Lower lobe of right lung (tissue), 2 donors: ENCODE data around the gene MDFIC2. TPM values are rescaled to one million over a fixed set of nuclear protein-coding genes. Genes with fewer than 3 reads are reported as not detected.

Source experiments
- ATAC-seq, 2 donors: fragments of 200-7000 bp; cut with Tn5 transposase; one replicate each; pipeline ENCODE4 v1.9.1; 2020 to 2022; ENCODE audit warnings: mild to moderate bottlenecking in 2 of 2, moderate library complexity in 2 of 2
- DNase-seq: peaks from one replicate; pipeline ENCODE4 v3.0.0-alpha.2; 2020
- H3K27ac ChIP-seq: fragments of 200-600 bp; one replicate; pipeline ENCODE4 v1.8.0; 2022
- H3K27me3 ChIP-seq: fragments of 200-600 bp; one replicate; pipeline ENCODE4 v1.8.0; 2022; ENCODE audit warnings: low read depth
- H3K36me3 ChIP-seq: fragments of 200-600 bp; one replicate; pipeline ENCODE4 v1.8.0; 2022; ENCODE audit warnings: mild to moderate bottlenecking
- H3K4me1 ChIP-seq: fragments of 200-600 bp; one replicate; pipeline ENCODE4 v1.8.0; 2022
- H3K4me3 ChIP-seq: fragments of 200-600 bp; one replicate; pipeline ENCODE4 v1.8.0; 2022; ENCODE audit warnings: mild to moderate bottlenecking
- H3K9me3 ChIP-seq: fragments of 200-600 bp; one replicate; pipeline ENCODE4 v1.8.0; 2022
- intact Hi-C: fragments of 100-400 bp; cut with DNase I; formaldehyde crosslinking; loops from one replicate; pipeline ENCODE4 v1.11.0; 2022
- total RNA-seq: library from RNA; stranded (reverse); fragmentation: NEBNext Ultra II Directional; extraction: Animal tissue kit (Norgen Biotek cat#: 25700); gene quantifications from one replicate; pipeline ENCODE4 v1.2.1, GENCODE V29; 2021
- TF ChIP-seq, protein P1 (sequence below): fragments of 200-600 bp; IDR thresholded peaks from one replicate; pipeline ENCODE4 v1.8.0; 2022; ENCODE audit warnings: antibody characterized with exemption, mild to moderate bottlenecking
- donor health status: DM: no; HTN: yes; CAD: no; lungs with severe emphysema.

MDFIC2 gene
- total RNA-seq, 1 donor from 2014 or later = not detected

DNA sequence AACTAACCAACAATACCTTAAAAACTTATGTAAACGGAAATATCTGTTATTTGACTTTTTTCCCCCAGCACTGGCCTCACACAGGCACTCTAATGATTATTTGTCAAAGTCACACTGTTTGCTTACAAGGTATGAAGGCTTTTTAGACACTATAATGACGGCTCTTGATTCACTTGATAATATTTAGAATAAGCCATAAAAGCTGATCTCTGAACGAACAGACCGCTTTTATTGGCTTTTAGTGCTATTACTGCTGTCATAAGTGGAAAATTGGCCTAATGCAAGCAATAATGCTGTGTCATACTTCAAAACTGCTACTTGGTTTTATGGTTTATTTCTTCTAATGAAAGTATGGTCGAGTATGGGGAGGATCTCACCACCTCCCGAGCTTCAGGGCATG, 35.1 kb downstream of the MDFIC2 start:
- Histone ChIP-seq H3K36me3 (no peaks in the 10 kb centered on the region), H3K27ac (no peak overlapping the region), H3K9me3 (no peaks in the 10 kb centered on the region), H3K4me1 (no peaks in the 10 kb centered on the region), H3K27me3 (no peaks in the 10 kb centered on the region), H3K4me3 (no peak overlapping the region)
- TF ChIP-seq, protein P1, sequence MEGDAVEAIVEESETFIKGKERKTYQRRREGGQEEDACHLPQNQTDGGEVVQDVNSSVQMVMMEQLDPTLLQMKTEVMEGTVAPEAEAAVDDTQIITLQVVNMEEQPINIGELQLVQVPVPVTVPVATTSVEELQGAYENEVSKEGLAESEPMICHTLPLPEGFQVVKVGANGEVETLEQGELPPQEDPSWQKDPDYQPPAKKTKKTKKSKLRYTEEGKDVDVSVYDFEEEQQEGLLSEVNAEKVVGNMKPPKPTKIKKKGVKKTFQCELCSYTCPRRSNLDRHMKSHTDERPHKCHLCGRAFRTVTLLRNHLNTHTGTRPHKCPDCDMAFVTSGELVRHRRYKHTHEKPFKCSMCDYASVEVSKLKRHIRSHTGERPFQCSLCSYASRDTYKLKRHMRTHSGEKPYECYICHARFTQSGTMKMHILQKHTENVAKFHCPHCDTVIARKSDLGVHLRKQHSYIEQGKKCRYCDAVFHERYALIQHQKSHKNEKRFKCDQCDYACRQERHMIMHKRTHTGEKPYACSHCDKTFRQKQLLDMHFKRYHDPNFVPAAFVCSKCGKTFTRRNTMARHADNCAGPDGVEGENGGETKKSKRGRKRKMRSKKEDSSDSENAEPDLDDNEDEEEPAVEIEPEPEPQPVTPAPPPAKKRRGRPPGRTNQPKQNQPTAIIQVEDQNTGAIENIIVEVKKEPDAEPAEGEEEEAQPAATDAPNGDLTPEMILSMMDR = no peak
- ATAC-seq (no peak), DNase-seq (no peak)
- intact Hi-C loops = no loop called here

DNA sequence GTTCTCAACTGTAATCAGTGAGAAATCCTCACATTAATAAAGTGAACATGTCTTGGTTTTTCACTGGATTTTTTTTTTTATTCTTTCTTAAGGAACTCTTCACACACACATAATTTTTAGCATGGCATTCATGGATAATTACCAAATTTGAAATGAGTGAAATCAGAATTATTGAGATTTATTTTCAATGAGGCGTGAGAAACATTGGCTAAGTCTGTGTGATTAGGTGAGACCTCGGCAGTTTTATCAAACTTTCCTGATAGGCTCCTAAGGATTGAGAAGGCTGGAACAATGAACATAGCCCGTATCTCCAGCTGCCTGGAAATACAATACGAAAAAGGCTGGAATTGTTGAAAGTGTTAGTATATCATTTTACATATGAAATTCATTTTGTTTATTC, 35.5 kb downstream of the MDFIC2 start:
- Histone ChIP-seq H3K27me3 (no peaks in the 10 kb centered on the region), H3K4me1 (no peaks in the 10 kb centered on the region), H3K36me3 (no peaks in the 10 kb centered on the region), H3K27ac (no peak overlapping the region), H3K4me3 (no peak overlapping the region), H3K9me3 (no peaks in the 10 kb centered on the region)
- no peak for ATAC-seq
- DNase-seq = no peak
- TF ChIP-seq, protein P1 = no peak
- intact Hi-C loops = no loop called here

DNA sequence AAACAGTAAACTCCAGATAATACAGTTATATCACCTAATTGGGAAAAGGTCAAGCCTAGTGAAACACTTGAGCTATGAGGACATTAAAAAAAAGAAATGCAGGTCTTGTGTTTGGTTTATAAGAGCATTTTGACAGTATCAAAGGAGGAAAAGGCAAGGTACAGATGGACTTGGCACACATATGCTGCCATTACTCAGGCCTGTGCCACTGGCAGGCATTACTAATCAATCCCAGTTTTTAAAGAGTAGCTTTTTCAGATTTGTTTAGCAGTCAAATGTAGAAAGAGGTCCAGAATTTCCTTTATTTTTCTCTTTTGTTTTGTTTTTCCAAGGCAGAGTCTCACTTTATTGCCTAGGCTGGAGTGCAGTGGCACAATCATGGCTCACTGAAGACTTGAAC, 38.9 kb downstream of the MDFIC2 start:
- TF ChIP-seq, protein P1 = no peak
- intact Hi-C loops = no loop called here
- no peak for DNase-seq
- Histone ChIP-seq H3K4me3 (no peak overlapping the region), H3K9me3 (no peaks in the 10 kb centered on the region), H3K27me3 (no peaks in the 10 kb centered on the region), H3K36me3 (no peaks in the 10 kb centered on the region), H3K4me1 (no peaks in the 10 kb centered on the region), H3K27ac (no peak overlapping the region)
- no peak for ATAC-seq

DNA sequence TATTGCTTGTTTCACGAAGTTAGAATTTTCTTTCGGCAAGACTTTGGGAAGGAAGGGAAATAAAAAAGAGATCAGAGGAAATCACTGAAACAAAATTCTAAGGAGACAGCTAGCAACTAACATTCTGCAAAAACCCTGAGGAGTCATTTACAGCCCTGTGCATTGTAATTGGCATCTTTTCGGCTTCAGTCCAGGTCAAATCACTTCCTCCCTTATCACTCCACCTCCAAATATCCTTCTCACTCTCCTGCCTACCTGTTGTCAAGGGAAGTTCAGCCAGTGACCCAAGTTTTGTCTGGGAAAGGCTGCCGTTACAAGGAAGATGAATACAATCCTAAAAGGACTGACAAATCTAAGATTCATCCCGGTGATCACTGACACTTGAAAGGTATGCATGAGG, 39.6 kb downstream of the MDFIC2 start:
- no peak overlapping the region for H3K4me3 ChIP-seq
- TF ChIP-seq, protein P1 = no peak
- no peak overlapping the region for H3K27ac ChIP-seq
- DNase-seq = no peak
- H3K27me3 ChIP-seq = no peaks in the 10 kb centered on the region
- H3K9me3 ChIP-seq = no peaks in the 10 kb centered on the region
- H3K36me3 ChIP-seq = no peaks in the 10 kb centered on the region
- H3K4me1 ChIP-seq = no peaks in the 10 kb centered on the region
- intact Hi-C loops = no loop called here
- ATAC-seq = no peak

DNA sequence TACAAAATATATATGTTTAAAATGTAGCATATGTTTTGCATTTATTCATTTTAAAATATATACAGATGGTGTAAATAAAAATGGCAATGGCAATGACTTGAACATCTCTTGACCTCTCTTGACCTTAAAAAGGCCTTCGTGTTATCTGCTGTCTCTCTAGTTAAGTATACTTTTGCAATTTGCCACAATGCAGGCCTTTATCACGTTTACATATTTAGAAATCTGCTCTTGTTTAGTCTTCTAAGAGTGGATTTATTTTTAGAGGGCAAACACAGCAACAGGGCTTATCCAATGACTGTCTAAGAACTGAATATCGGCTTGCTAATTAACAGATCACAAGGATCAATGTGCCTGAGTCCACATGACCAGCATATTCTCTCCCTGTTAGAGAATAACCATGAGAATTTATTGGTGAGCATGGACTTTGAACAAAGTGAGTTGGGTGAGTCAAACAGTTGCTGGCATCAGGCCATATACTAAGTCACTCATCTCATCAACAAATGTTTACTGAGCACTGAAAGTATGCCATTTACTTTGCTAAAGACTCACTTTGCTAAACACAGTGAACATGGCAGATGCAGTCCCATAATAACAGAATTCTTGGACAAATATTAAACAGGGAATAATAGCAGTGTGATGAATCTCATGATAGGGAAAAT, 48.2 kb downstream of the MDFIC2 start:
- no peaks in the 10 kb centered on the region for H3K36me3 ChIP-seq
- H3K27ac ChIP-seq = no peak overlapping the region
- no peaks in the 10 kb centered on the region for H3K27me3 ChIP-seq
- H3K4me3 ChIP-seq = no peak overlapping the region
- ATAC-seq = no peak
- TF ChIP-seq, protein P1 = no peak
- no peak for DNase-seq
- intact Hi-C loops = no loop called here
- H3K4me1 ChIP-seq = no peaks in the 10 kb centered on the region
- no peaks in the 10 kb centered on the region for H3K9me3 ChIP-seq

DNA sequence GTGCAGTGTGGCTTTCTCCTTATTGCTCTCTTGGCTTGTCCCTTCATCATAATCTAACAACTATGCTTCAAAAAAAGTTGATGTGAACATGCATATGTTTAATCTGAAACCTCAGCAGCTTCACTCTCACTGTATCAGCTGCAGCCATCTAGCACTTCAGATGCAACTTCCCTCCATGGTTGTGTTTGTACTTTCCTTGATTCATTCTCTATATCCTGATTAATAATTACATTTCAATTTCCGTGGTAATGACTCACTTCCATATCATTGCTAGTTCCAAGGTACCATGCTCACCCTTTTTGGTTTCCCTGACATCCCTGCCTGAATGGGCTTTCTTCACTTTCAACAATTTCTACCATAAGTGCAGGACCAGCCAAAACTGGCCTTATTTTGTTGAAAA, 51.2 kb downstream of the MDFIC2 start:
- no peak for ATAC-seq
- intact Hi-C loops = no loop called here

More for the DNA sequence above, 51.2 kb downstream of the MDFIC2 start:
- Histone ChIP-seq H3K27me3 (no peaks in the 10 kb centered on the region), H3K4me1 (no peaks in the 10 kb centered on the region), H3K36me3 (no peaks in the 10 kb centered on the region), H3K27ac (no peak overlapping the region), H3K4me3 (no peak overlapping the region), H3K9me3 (no peaks in the 10 kb centered on the region)
- TF ChIP-seq, protein P1 = no peak
- DNase-seq = no peak
